SH-SY5Y (cell line): ENCODE results near the gene MTCH1.

Experiments
- GATA2 ChIP-seq: IDR thresholded peaks from 2 replicates; pipeline ENCODE4 v1.6.1; 2011; ENCODE audit warnings: mild to moderate bottlenecking, low read depth, low read length
- GATA3 ChIP-seq: IDR thresholded peaks from 2 replicates; pipeline ENCODE4 v1.6.1; 2011; ENCODE audit warnings: low read depth, mild to moderate bottlenecking, low read length, moderate library complexity

Gene MTCH1

GRCh38 chr6:36984581-36985416 is 1.2 kb downstream of the MTCH1 start:
- TF ChIP-seq GATA2 (no peak), GATA3 (no peak)

GRCh38 chr6:36983538-36983937 is 2.5 kb downstream of the MTCH1 start:
- no peak for TF ChIP-seq GATA2
- TF ChIP-seq GATA3, result no peak

- no peak for TF ChIP-seq GATA3
- TF ChIP-seq GATA2, result no peak
Measured at GRCh38 chr6:36980876-36981619, 4.9 kb downstream of the MTCH1 start.

- TF ChIP-seq GATA3 (no peak), GATA2 (no peak)
Measured at GRCh38 chr6:36980129-36980528, 5.9 kb downstream of the MTCH1 start.

GRCh38 chr6:36979347-36979742 is 6.7 kb downstream of the MTCH1 start:
- TF ChIP-seq GATA2 (no peak), GATA3 (no peak)

GRCh38 chr6:36978421-36979346 is 7.3 kb downstream of the MTCH1 start:
- no peak for TF ChIP-seq GATA3
- no peak for TF ChIP-seq GATA2

GRCh38 chr6:36977470-36977941 is 8.5 kb downstream of the MTCH1 start:
- TF ChIP-seq GATA3, result no peak

GRCh38 chr6:36976931-36977330 is 9.1 kb downstream of the MTCH1 start:
- no peak for TF ChIP-seq GATA2

GRCh38 chr6:36976509-36976908 is 9.5 kb downstream of the MTCH1 start:
- TF ChIP-seq GATA2, result no peak

GRCh38 chr6:36976007-36976264 is 10.1 kb downstream of the MTCH1 start:
- TF ChIP-seq GATA2 (no peak), GATA3 (no peak)

GRCh38 chr6:36975231-36976006 is 10.6 kb downstream of the MTCH1 start:
- TF ChIP-seq GATA2 (no peak), GATA3 (no peak)

GRCh38 chr6:36973647-36974046 is 12.3 kb downstream of the MTCH1 start:
- TF ChIP-seq GATA2, result no peak
- no peak for TF ChIP-seq GATA3

- no peak for TF ChIP-seq GATA3
- no peak for TF ChIP-seq GATA2
Measured at GRCh38 chr6:36973190-36973589, 12.8 kb downstream of the MTCH1 start.

GRCh38 chr6:36971921-36972673 is 13.9 kb downstream of the MTCH1 start:
- no peak for TF ChIP-seq GATA3
